GM20431 (cell line): Measurements from ENCODE around the gene RNF146.

ENCODE experiments used
- in situ Hi-C: fragments of 300-500 bp; cut with MseI, MboI; formaldehyde crosslinking; loops from one replicate; pipeline ENCODE4 v1.15.0; 2020; ENCODE audit warnings: low sequenced_read_pairs; ENCODE audit not compliant: unreplicated experiment

RNF146 gene

DNA sequence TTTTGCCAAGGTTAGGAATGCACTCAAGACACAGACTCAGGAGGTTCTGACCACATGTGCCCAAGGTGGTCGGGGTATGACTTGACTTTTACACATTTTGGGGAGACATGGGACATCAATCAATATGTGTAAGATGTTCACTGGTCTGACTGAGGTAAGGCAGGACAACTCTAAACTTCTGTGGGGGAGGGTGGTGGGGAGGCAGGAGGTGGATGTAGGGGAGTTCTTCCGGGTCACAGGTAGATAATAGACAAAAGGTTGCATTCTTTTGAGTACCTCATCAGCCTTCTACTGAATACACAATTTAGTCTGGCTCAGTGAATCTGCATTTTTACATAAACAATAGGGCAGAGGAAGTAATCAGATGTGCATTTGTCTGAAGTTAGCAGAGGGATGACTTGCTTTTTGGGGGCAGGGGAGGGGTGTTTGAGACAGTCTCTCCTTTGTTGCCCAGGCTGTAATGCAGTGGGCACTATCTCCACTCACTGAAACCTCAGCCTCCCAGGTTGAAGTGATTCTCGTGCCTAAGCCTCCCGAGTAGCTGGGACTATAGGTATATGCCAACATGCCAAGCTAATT, 65.8 kb downstream of the RNF146 start:
- in situ Hi-C loops, result no loop called here
